Liver (tissue), 9 donors: ENCODE measurements around the gene TRIO. TPM values are rescaled to one million over a fixed set of nuclear protein-coding genes. Genes with fewer than 3 reads are reported as not detected.

Experiments
- DNase-seq: peaks from one replicate; pipeline ENCODE4 v3.0.0-alpha.2; 2017; ENCODE audit warnings: low spot score
- H3K27ac ChIP-seq, 2 donors: one replicate each; pipeline ENCODE4 v1.7.0; 2013; ENCODE audit warnings: inconsistent platforms in 2 of 2, low read length in 2 of 2, control low read depth in 1 of 2, low read depth in 1 of 2, mild to moderate bottlenecking in 1 of 2
- H3K27me3 ChIP-seq, 4 donors: one replicate each; pipeline versions ENCODE4 v1.6.1 to v1.7.0; 2013; ENCODE audit warnings: low read length in 3 of 4, inconsistent platforms in 1 of 4, mild to moderate bottlenecking in 1 of 4, moderate library complexity in 1 of 4; ENCODE audit not compliant: control insufficient read depth in 4 of 4, insufficient read depth in 4 of 4
- H3K36me3 ChIP-seq, 4 donors: one replicate each; pipeline versions ENCODE4 v1.6.1 to v1.7.0; 2013; ENCODE audit warnings: low read length in 3 of 4, mild to moderate bottlenecking in 3 of 4, low read depth in 1 of 4, moderate library complexity in 1 of 4; ENCODE audit not compliant: control insufficient read depth in 4 of 4, insufficient read depth in 3 of 4
- H3K4me1 ChIP-seq, 4 donors: one replicate each; pipeline versions ENCODE4 v1.6.1 to v1.7.0; 2013; ENCODE audit warnings: low read length in 3 of 4, mild to moderate bottlenecking in 3 of 4, moderate library complexity in 1 of 4; ENCODE audit not compliant: control insufficient read depth in 4 of 4, insufficient read depth in 4 of 4
- H3K4me3 ChIP-seq, 3 donors: one replicate each; pipeline versions ENCODE4 v1.6.1 to v1.7.0; 2013; ENCODE audit warnings: low read length in 3 of 3, control low read depth in 1 of 3, low read depth in 1 of 3, mild to moderate bottlenecking in 1 of 3
- H3K9ac ChIP-seq, 2 donors: one replicate each; pipeline ENCODE4 v1.7.0; 2013; ENCODE audit warnings: low read length in 2 of 2, mild to moderate bottlenecking in 2 of 2, moderate library complexity in 2 of 2, control low read depth in 1 of 2, low read depth in 1 of 2
- H3K9me3 ChIP-seq, 4 donors: one replicate each; pipeline versions ENCODE4 v1.6.1 to v1.7.0; 2013; ENCODE audit warnings: low read length in 3 of 4; ENCODE audit not compliant: control insufficient read depth in 4 of 4
- ATF3 ChIP-seq: IDR thresholded peaks from 2 replicates; pipeline ENCODE4 v1.6.1; 2016; ENCODE audit warnings: antibody characterized with exemption
- EGR1 ChIP-seq, 2 donors: IDR thresholded peaks; 2 replicates each; pipeline ENCODE4 v1.6.1; 2016 to 2018; ENCODE audit warnings: antibody characterized with exemption in 2 of 2, low read depth in 2 of 2
- FOXA1 ChIP-seq: IDR thresholded peaks from 2 replicates; pipeline ENCODE4 v1.6.1; 2016; ENCODE audit warnings: antibody characterized with exemption
- FOXA2 ChIP-seq: IDR thresholded peaks from 2 replicates; pipeline ENCODE4 v1.6.1; 2016; ENCODE audit warnings: antibody characterized with exemption
- GABPA ChIP-seq, 2 donors: IDR thresholded peaks in 1 of 2; conservative IDR thresholded peaks in 1 of 2; 2 replicates each; pipeline ENCODE4 v1.6.1; 2016; ENCODE audit warnings: antibody characterized with exemption in 2 of 2, mild to moderate bottlenecking in 1 of 2, moderate library complexity in 1 of 2
- HNF4A ChIP-seq, 2 donors: conservative IDR thresholded peaks; 2 replicates each; pipeline ENCODE4 v1.6.1; 2016; ENCODE audit warnings: antibody characterized with exemption in 2 of 2, mild to moderate bottlenecking in 2 of 2
- HNF4G ChIP-seq: IDR thresholded peaks from 2 replicates; pipeline ENCODE4 v1.6.1; 2016; ENCODE audit warnings: antibody characterized with exemption
- JUND ChIP-seq, 2 donors: IDR thresholded peaks; 2 replicates each; pipeline ENCODE4 v1.6.1; 2016; ENCODE audit warnings: antibody characterized with exemption in 2 of 2
- MAX ChIP-seq: IDR thresholded peaks from 2 replicates; pipeline ENCODE4 v1.6.1; 2016; ENCODE audit warnings: antibody characterized with exemption
- NR2F2 ChIP-seq: IDR thresholded peaks from 2 replicates; pipeline ENCODE4 v1.6.1; 2016; ENCODE audit warnings: antibody characterized with exemption
- RAD21 ChIP-seq, 2 donors: IDR thresholded peaks; 2 replicates each; pipeline ENCODE4 v1.6.1; 2016; ENCODE audit warnings: antibody characterized with exemption in 2 of 2, mild to moderate bottlenecking in 2 of 2
- RXRA ChIP-seq, 2 donors: IDR thresholded peaks; 2 replicates each; pipeline ENCODE4 v1.6.1; 2017 to 2018; ENCODE audit warnings: antibody characterized with exemption in 2 of 2, mild to moderate bottlenecking in 1 of 2
- ZBTB33 ChIP-seq: IDR thresholded peaks from 2 replicates; pipeline ENCODE4 v1.6.1; 2016; ENCODE audit warnings: antibody characterized with exemption
- WGBS: extraction: QIAGEN DNeasy Blood & Tissue Kit; methylation state at CpG from one replicate; pipeline ENCODE4 v1.1.7; 2013; 5-methylcytosine and 5-hydroxymethylcytosine counted together
- polyA plus RNA-seq, 2 donors: library from polyadenylated mRNA; stranded (reverse) in 1 of 2; unstranded in 1 of 2; fragments of 200-250 nt in 1 of 2; fragments of >200 nt in 1 of 2; fragmentation: Nextera tagmentation in 1 of 2; extraction: Ambion mirVana in 1 of 2; gene quantifications; one replicate each; pipeline versions ENCODE4 v1.2.1 to v1.2.3, GENCODE V29; 2013 to 2015
- total RNA-seq, 2 donors: library from RNA; depleted of rRNA; stranded (reverse); fragments of >200 nt; gene quantifications; one replicate each; pipeline ENCODE4 v1.2.3, GENCODE V29; 2014
- TF ChIP-seq, protein P1 (sequence below): IDR thresholded peaks from 2 replicates; pipeline ENCODE4 v1.6.1; 2016; ENCODE audit warnings: antibody characterized with exemption, mild to moderate bottlenecking
- donor health status: healthy.
- donor health status: healthy.
- donor health status: healthy.
- donor health status: healthy.
- donor health status: healthy.

The TRIO gene
- total and polyA plus RNA-seq, 4 donors = 8.5 to 86.2 (median 16.0) TPM

DNA sequence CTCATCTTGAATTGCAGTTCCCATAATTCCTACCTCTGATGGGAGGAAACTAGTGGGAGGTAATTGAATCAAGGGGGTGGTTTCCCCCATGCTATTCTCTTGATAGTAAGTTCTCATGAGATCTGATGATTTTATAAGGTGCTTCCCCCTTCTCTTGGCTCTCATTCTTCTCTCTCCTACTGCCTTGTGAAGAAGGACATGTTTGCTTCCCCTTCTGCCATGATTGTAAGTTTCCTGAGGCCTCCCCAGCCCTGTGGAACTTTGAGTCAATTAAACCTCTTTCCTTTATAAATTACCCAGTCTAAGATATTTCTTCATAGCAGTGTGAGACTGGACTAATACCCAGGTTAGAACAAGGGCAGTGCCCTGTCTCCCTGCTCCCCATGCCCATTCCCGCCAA lies 7.5 kb upstream of the TRIO start:
- WGBS = 95% methylated on average over 1 of the region's 1 CpG
- H3K36me3 ChIP-seq = no peaks in the 10 kb centered on the region
- H3K27ac ChIP-seq = no peak overlapping the region
- TF ChIP-seq HNF4G (no peak), RAD21 (IDR thresholded peaks at IDR 0.05) (no peak), NR2F2 (no peak), ZBTB33 (no peak), FOXA1 (no peak), GABPA (IDR thresholded peaks at IDR 0.05 in 1 of 2, conservative IDR thresholded peaks at IDR 0.05 in 1 of 2) (no peak), EGR1 (IDR thresholded peaks at IDR 0.05; ENCODE audit: low read depth in 2 of 2) (no peak), JUND (IDR thresholded peaks at IDR 0.05) (no peak), MAX (no peak), ATF3 (no peak), RXRA (IDR thresholded peaks at IDR 0.05) (no peak)
- TF ChIP-seq, protein P1, sequence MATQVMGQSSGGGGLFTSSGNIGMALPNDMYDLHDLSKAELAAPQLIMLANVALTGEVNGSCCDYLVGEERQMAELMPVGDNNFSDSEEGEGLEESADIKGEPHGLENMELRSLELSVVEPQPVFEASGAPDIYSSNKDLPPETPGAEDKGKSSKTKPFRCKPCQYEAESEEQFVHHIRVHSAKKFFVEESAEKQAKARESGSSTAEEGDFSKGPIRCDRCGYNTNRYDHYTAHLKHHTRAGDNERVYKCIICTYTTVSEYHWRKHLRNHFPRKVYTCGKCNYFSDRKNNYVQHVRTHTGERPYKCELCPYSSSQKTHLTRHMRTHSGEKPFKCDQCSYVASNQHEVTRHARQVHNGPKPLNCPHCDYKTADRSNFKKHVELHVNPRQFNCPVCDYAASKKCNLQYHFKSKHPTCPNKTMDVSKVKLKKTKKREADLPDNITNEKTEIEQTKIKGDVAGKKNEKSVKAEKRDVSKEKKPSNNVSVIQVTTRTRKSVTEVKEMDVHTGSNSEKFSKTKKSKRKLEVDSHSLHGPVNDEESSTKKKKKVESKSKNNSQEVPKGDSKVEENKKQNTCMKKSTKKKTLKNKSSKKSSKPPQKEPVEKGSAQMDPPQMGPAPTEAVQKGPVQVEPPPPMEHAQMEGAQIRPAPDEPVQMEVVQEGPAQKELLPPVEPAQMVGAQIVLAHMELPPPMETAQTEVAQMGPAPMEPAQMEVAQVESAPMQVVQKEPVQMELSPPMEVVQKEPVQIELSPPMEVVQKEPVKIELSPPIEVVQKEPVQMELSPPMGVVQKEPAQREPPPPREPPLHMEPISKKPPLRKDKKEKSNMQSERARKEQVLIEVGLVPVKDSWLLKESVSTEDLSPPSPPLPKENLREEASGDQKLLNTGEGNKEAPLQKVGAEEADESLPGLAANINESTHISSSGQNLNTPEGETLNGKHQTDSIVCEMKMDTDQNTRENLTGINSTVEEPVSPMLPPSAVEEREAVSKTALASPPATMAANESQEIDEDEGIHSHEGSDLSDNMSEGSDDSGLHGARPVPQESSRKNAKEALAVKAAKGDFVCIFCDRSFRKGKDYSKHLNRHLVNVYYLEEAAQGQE = no peak
- H3K4me1 ChIP-seq = no peaks in the 10 kb centered on the region
- DNase-seq = no peak
- H3K4me3 ChIP-seq = no peak overlapping the region
- H3K9ac ChIP-seq = no peak overlapping the region
- no peaks in the 10 kb centered on the region for H3K9me3 ChIP-seq
- no peaks in the 10 kb centered on the region for H3K27me3 ChIP-seq

- WGBS = 85% methylated on average over 2 of the region's 2 CpGs
- no peak overlapping the region for H3K4me3 ChIP-seq
Observed at GRCh38 chr5:14136228-14136627, 6.9 kb upstream of the TRIO start.

More at GRCh38 chr5:14136228-14136627, 6.9 kb upstream of the TRIO start:
- Histone ChIP-seq H3K27me3 (no peaks in the 10 kb centered on the region), H3K27ac (no peak overlapping the region), H3K4me1 (no peaks in the 10 kb centered on the region), H3K36me3 (no peaks in the 10 kb centered on the region), H3K9me3 (no peaks in the 10 kb centered on the region), H3K9ac (no peak overlapping the region)
- no peak for TF ChIP-seq GABPA (IDR thresholded peaks at IDR 0.05 in 1 of 2, conservative IDR thresholded peaks at IDR 0.05 in 1 of 2)
- no peak for TF ChIP-seq HNF4A (conservative IDR thresholded peaks at IDR 0.05)
- TF ChIP-seq MAX = no peak
- no peak for TF ChIP-seq HNF4G
- TF ChIP-seq FOXA2 = no peak
- no peak for TF ChIP-seq ZBTB33
- no peak for DNase-seq
